ENCODE measurements around the gene UCK1.
"Not testable (repeated sequence)": the region's sequence is repeated elsewhere in the genome, so short reads cannot be mapped to it uniquely, and the experiment has no call there.

The UCK1 gene

DNA sequence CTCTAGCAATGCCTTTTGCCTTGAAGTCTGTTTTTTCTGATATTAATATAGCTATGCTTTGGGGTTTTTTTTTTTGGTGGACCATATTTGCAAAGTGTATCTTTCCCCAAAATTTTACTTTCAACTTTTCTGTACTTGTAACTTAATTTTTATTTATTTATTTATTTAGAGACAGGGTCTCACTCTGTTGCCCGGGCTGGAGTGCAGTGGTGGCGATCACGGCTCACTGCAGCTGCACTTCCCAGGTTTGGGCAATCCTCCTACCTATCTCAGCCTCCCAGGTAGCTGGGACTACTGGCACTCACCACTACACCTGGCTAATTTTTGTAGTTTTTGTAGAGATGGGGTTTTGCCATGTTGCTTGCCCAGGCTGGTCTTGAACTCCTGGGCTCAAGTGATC, 35.1 kb upstream of the UCK1 start:
- H3K27me3 ChIP-seq (ENCODE audit: insufficient read depth, low read length) = no peaks in the 10 kb centered on the region
- H3K27ac ChIP-seq (ENCODE audit: low read depth, low read length) = no peak overlapping the region
- 0 out of 2 replicates have a peak, but pooled peaks cover 5% of the 10 kb centered on the region for H3K4me1 ChIP-seq (ENCODE audit: insufficient read depth, low read length)
- H3K9me3 ChIP-seq (ENCODE audit: insufficient read depth, low read depth, low read length) = 0 out of 2 replicates have a peak, but pooled peaks cover 10% of the 10 kb centered on the region
- H3K4me3 ChIP-seq (ENCODE audit: low read length) = no peak overlapping the region
- WGBS = 100% methylated on average over 3 of the region's 3 CpGs
- peaks cover 3% of the 10 kb centered on the region; the same call in 1 of the 2 replicates for H3K36me3 ChIP-seq (ENCODE audit: insufficient read depth, low read length)
- no peak overlapping the region for H3K9ac ChIP-seq (ENCODE audit: low read depth, low read length)

DNA sequence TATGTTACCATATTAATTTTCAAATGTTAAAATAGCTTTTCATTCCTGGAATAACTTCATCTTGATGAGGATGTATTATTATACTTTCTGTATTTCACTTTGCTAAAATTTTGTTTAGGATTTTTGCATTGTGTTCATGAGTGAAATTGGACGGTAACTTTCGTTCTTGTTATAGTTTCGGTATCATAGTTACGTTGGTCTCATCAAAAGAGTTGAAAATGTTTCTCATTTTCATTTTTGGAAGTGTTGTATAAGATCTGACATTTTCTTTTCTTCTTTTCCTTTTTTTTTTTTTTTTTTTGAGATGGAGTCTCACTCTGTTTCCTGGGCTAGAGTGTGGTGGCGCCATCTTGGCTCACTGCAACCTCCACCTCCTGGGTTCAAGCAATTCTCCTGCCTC, 34.3 kb upstream of the UCK1 start:
- H3K9me3 ChIP-seq (ENCODE audit: insufficient read depth, low read depth, low read length) = peaks cover 15% of the 10 kb centered on the region; the same call in 1 of the 2 replicates
- H3K4me1 ChIP-seq (ENCODE audit: insufficient read depth, low read length) = 0 out of 2 replicates have a peak, but pooled peaks cover 5% of the 10 kb centered on the region
- H3K4me3 ChIP-seq (ENCODE audit: low read length) = no peak overlapping the region
- no peaks in the 10 kb centered on the region for H3K27me3 ChIP-seq (ENCODE audit: insufficient read depth, low read length)
- peaks cover 3% of the 10 kb centered on the region; the same call in 1 of the 2 replicates for H3K36me3 ChIP-seq (ENCODE audit: insufficient read depth, low read length)
- H3K27ac ChIP-seq (ENCODE audit: low read depth, low read length) = no peak overlapping the region
- no peak overlapping the region for H3K9ac ChIP-seq (ENCODE audit: low read depth, low read length)
- WGBS = 88% methylated on average over 5 of the region's 5 CpGs

DNA sequence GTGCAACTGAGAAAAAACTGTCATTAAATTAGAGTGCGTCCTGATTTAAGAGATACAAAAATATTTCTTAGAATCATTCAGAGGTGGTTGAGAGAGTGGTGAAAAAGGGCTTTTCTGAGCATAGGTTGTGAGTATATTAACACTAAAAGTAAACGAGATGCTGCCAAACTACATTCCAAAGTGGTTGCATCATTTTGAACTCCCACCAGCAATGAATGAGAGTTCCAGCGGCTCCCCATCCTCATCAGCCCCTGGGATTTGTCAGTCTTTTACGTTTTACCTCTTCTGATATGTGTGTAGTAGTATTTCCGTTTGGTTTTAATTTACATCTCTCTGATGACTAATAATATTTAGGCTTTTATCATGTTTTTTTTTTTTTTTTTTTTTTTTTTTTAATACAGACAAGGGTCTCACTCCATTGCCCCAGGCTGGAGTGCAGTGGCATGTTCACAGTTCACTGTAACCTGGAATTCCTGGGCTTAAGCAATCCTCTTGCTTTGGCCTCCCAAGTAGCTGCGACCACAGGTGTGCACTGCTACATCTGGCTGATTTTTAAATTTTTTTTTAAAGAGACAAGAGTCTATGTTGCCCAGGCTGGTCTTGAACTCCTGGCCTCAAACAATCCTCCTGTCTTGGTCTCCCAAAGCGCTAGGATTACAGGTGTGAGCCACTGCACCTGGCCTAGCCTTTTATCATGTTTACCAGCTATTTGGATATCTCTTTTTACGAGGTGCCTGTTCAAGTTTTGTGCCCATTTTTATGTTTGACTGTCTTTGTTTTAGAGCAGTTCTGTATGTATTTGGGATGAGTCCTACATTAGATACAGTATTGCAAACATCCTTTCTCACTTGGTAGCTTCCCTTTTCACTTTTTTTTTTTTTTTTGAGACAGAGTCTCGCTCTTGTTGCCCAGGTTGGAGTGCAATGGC, 31.2 kb upstream of the UCK1 start:
- WGBS = 84% methylated on average over 7 of the region's 9 CpGs
- Histone ChIP-seq H3K9me3 (ENCODE audit: insufficient read depth, low read depth, low read length) (peaks cover 15% of the 10 kb centered on the region; the same call in 1 of the 2 replicates), H3K36me3 (ENCODE audit: insufficient read depth, low read length) (no peaks in the 10 kb centered on the region), H3K27ac (ENCODE audit: low read depth, low read length) (0 out of 2 replicates have a peak overlapping the region, but pooled peaks have one; percentile 3), H3K9ac (ENCODE audit: low read depth, low read length) (no peak overlapping the region), H3K4me3 (ENCODE audit: low read length) (no peak overlapping the region), H3K4me1 (ENCODE audit: insufficient read depth, low read length) (0 out of 2 replicates have a peak, but pooled peaks cover 5% of the 10 kb centered on the region), H3K27me3 (ENCODE audit: insufficient read depth, low read length) (no peaks in the 10 kb centered on the region)

DNA sequence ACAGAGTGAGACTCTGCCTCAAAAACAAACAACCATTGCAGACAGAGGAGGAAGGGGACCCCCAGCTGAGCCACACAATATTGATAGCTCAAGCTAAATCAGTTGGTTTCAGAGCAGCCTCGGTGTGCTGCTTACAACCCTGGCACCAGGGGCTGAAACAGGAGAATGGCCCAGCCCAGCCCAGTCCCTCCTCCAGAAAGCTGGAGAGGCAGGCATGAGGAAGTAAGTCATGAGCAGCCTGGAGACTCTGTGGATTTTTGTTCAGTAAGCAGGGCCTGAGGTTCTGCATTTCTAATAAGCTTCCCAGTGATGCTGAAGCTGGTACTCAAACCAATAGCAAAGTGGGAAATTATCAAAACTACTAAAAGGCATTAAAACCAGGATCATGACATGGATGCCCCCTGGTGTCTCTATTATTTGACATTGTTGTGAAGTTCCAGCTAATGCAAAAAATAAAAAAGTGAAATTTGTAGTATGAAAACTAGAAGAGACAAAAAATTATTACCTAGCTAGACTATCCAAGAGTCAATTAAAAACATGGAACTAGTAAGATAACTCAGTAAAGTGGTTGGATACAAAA, 28.4 kb upstream of the UCK1 start:
- no peaks in the 10 kb centered on the region for H3K36me3 ChIP-seq (ENCODE audit: insufficient read depth, low read length)
- WGBS = 70% methylated on average over 1 of the region's 1 CpG
- H3K27me3 ChIP-seq (ENCODE audit: insufficient read depth, low read length) = peaks cover 19% of the 10 kb centered on the region
- H3K9me3 ChIP-seq (ENCODE audit: insufficient read depth, low read depth, low read length) = peaks cover 12% of the 10 kb centered on the region; the same call in 1 of the 2 replicates
- no peak overlapping the region for H3K4me3 ChIP-seq (ENCODE audit: low read length)
- H3K4me1 ChIP-seq (ENCODE audit: insufficient read depth, low read length) = 0 out of 2 replicates have a peak, but pooled peaks cover 5% of the 10 kb centered on the region
- no peak overlapping the region for H3K27ac ChIP-seq (ENCODE audit: low read depth, low read length)
- H3K9ac ChIP-seq (ENCODE audit: low read depth, low read length) = no peak overlapping the region

DNA sequence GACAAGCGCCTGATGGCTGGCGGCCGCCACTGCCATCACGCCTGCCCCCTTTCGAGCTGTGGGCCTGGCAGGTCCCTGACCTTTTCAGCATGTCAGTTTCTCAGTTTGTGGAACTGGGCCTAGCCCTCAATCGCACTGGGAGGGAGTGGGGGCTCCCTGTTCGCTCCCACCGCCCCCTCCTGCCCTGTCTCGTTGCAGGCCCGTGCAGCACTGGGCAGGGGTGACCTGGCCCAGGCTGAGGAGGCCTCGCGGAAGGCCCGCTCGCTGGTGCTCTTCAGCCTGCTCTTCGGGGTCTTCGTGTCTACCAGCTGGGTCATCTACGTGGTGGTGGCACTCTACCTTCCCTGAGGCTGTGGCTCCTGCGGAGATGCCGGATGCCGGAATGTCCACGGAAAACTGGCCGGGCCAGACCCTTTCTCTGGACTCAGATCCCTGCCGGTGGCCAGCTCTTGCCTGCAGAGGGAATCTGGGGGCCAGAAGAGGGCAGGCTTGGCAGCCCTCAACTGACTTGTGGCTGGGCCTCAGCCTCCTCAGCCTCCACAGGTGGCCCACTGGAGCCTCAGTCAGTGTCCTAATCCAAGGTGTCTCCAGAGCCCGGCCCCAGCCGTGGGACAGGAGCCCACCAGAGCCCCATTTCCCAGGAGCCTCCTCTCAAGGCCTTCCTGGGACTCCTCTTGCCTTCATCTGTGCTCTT, 26.9 kb upstream of the UCK1 start:
- WGBS = 94% methylated on average over 25 of the region's 25 CpGs

DNA sequence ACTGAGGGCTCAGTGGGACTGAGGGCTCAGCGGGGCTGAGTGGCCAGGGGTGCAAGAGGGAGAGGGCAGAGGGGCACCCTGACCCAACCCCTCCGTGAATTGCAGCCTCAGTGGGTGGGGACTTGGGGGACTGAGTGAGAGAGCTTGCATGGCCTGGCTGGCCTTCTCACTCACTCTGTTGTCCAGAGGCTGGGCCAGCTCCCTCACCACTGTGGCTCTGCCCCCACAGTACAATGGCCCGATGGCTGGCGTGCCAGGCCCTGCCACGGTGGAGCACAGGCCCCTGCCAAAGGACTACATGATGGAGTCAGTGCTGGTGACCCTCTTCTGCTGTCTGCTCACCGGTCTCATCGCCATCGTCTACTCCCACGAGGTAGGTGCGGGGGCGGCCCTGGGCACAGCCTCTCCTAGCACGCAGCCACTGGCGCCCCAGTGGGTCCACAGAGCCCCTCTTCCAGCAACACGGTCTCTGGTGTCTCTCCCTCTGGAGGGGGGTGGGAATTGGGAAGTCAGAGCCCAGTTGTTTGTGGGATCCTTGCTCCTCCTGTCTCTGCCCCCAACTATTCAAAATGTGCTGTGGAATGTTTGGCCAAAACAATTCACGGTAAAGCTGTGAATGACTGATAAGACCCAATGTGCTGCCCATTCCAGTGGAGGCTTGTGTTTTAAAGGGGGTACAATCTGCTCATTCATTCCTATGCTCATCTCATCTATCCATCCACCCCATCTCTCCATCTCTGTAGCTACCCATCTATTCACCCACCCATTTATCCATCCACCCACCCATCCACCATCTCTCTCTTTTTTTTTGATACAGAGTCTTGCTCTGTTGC, 25.0 kb upstream of the UCK1 start:
- Histone ChIP-seq H3K27me3 (ENCODE audit: insufficient read depth, low read length) (peaks cover 35% of the 10 kb centered on the region), H3K9me3 (ENCODE audit: insufficient read depth, low read depth, low read length) (peaks cover 5% of the 10 kb centered on the region; the same call in 1 of the 2 replicates), H3K4me1 (ENCODE audit: insufficient read depth, low read length) (no peaks in the 10 kb centered on the region), H3K36me3 (ENCODE audit: insufficient read depth, low read length) (no peaks in the 10 kb centered on the region), H3K4me3 (ENCODE audit: low read length) (no peak overlapping the region), H3K9ac (ENCODE audit: low read depth, low read length) (no peak overlapping the region), H3K27ac (ENCODE audit: low read depth, low read length) (no peak overlapping the region)
- WGBS = 95% methylated on average over 15 of the region's 15 CpGs

More for the DNA sequence above, 26.9 kb upstream of the UCK1 start:
- no peak overlapping the region for H3K9ac ChIP-seq (ENCODE audit: low read depth, low read length)
- H3K27ac ChIP-seq (ENCODE audit: low read depth, low read length) = no peak overlapping the region
- H3K9me3 ChIP-seq (ENCODE audit: insufficient read depth, low read depth, low read length) = peaks cover 12% of the 10 kb centered on the region; the same call in 1 of the 2 replicates
- H3K4me3 ChIP-seq (ENCODE audit: low read length) = no peak overlapping the region
- H3K27me3 ChIP-seq (ENCODE audit: insufficient read depth, low read length) = peaks cover 34% of the 10 kb centered on the region
- no peaks in the 10 kb centered on the region for H3K36me3 ChIP-seq (ENCODE audit: insufficient read depth, low read length)
- H3K4me1 ChIP-seq (ENCODE audit: insufficient read depth, low read length) = 0 out of 2 replicates have a peak, but pooled peaks cover 5% of the 10 kb centered on the region

DNA sequence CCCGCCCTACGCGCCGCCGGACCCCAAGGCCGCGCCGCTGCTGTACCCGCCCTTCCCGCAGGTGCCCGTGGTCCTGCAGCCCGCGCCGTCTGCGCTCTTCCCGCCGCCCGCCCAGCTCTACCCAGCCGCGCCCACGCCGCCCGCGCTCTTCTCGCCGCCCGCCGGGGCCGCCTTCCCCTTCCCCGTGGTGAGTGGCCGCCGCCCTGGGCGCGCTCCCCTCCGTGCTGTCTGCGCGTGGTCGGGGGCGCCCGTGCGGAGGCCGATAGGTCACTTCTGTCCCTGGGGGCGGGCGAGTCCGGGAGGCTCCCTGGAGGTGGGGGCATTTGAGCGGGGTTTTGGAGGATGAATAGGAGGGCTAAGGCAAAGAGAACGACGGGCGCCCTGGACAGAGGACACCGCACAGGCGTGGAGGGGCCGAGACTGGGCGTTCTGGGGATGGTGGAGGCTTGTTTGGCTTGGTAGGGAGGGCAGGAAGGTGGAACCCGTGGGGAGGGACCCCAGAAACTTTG, 23.8 kb upstream of the UCK1 start:
- Histone ChIP-seq H3K27me3 (ENCODE audit: insufficient read depth, low read length) (peaks cover 35% of the 10 kb centered on the region), H3K9me3 (ENCODE audit: insufficient read depth, low read depth, low read length) (no peaks in the 10 kb centered on the region), H3K36me3 (ENCODE audit: insufficient read depth, low read length) (no peaks in the 10 kb centered on the region), H3K4me1 (ENCODE audit: insufficient read depth, low read length) (no peaks in the 10 kb centered on the region), H3K27ac (ENCODE audit: low read depth, low read length) (no peak overlapping the region), H3K4me3 (ENCODE audit: low read length) (peak overlapping the region; percentile 50), H3K9ac (ENCODE audit: low read depth, low read length) (peak overlapping the region; percentile 26; the same call in 1 of the 2 replicates)
- 8% methylated on average over 54 of the region's 54 CpGs for WGBS

DNA sequence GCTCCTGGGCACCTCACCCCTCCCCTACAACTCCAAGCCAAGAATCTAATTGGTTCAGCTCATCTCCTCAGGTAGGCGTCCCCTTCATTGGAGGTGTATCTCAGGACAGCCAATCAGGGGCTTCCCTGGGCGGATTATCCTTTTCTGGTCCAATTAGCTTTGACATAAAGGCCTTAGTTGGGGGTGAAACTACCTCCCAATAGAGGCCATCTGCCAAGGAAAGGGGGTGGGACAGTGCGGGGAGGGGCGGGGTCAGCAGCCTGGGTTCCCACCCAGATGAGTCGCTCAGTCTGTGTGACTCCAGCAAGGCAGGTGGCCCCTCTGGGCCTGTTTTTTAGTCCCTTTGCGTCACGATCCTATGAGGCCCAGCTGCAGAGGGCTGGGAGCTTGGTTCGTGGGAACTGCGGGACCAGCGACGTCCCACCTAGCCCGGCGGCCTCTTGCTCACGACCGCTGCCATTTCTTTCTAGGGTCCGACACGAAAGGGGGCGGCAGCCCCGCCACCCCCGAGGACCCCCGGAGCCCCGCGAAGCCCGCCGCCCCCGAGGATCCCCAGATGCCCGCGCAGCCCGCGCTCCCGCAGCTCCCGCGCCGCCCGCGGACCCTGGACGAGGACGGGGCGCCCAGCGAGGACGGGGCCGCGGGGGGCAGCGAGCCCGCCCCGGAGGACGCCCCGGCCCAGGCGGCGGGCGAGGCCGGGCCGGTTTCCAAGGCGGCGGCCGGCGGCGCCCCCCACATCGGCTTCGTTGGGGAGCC, 23.2 kb upstream of the UCK1 start:
- H3K27me3 ChIP-seq (ENCODE audit: insufficient read depth, low read length) = peaks cover 35% of the 10 kb centered on the region
- no peaks in the 10 kb centered on the region for H3K36me3 ChIP-seq (ENCODE audit: insufficient read depth, low read length)
- no peaks in the 10 kb centered on the region for H3K4me1 ChIP-seq (ENCODE audit: insufficient read depth, low read length)
- WGBS = 17% methylated on average over 60 of the region's 60 CpGs
- no peak overlapping the region for H3K27ac ChIP-seq (ENCODE audit: low read depth, low read length)
- H3K9ac ChIP-seq (ENCODE audit: low read depth, low read length) = no peak overlapping the region
- H3K9me3 ChIP-seq (ENCODE audit: insufficient read depth, low read depth, low read length) = no peaks in the 10 kb centered on the region
- H3K4me3 ChIP-seq (ENCODE audit: low read length) = peak overlapping the region; percentile 50

DNA sequence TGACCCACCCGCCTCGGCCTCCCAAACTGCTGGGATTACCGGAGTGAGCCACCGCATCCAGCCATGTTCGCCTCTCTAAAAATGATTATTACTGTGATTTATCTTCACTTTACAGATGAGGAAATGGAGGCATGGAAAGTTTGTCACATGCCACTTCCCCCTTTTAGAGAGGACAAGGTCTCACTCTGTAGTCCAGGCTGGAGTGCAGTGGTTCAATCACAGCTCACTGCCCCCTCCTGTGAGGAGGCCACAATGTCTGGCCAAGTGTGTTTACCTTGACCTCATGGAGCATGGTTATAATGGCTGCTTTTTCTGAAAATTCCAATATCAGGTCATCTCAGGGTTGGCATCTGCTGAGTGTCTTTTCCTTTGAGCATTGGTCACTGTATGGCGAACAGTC, 21.0 kb upstream of the UCK1 start:
- Histone ChIP-seq H3K9me3 (ENCODE audit: insufficient read depth, low read depth, low read length) (no peaks in the 10 kb centered on the region), H3K4me1 (ENCODE audit: insufficient read depth, low read length) (no peaks in the 10 kb centered on the region), H3K4me3 (ENCODE audit: low read length) (no peak overlapping the region), H3K36me3 (ENCODE audit: insufficient read depth, low read length) (no peaks in the 10 kb centered on the region), H3K27me3 (ENCODE audit: insufficient read depth, low read length) (peaks cover 42% of the 10 kb centered on the region), H3K9ac (ENCODE audit: low read depth, low read length) (no peak overlapping the region), H3K27ac (ENCODE audit: low read depth, low read length) (no peak overlapping the region)
- 84% methylated on average over 6 of the region's 6 CpGs for WGBS

DNA sequence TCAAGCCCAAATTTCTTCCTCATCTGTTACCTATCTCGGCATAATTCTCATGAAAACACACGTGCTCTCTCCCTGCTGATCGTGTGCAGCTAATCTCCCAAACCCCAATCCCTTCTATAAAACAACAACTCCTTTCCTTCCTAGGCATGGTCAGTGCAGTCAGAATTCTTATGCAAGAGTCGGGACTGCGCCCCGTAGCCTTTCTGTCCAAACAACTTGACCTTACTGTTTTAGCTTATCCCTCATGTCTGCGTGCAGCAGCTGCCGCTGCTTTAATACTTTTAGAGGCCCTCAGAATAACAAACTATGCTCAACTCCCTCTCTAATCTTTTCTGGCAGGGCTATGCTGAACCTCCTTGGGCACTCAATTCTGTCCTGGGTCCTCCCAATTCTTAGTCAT, 19.4 kb upstream of the UCK1 start:
- H3K9me3 ChIP-seq (ENCODE audit: insufficient read depth, low read depth, low read length); H3K27ac ChIP-seq (ENCODE audit: low read depth, low read length); H3K36me3 ChIP-seq (ENCODE audit: insufficient read depth, low read length); H3K4me3 ChIP-seq (ENCODE audit: low read length); H3K9ac ChIP-seq (ENCODE audit: low read depth, low read length); H3K4me1 ChIP-seq (ENCODE audit: insufficient read depth, low read length): not testable (repeated sequence)
- 95% methylated on average over 8 of the region's 8 CpGs for WGBS
- H3K27me3 ChIP-seq (ENCODE audit: insufficient read depth, low read length) = peaks cover 49% of the 10 kb centered on the region

All from HUES64 (cell line).